ENCODE measurements around the gene TMEM184B.

DNA sequence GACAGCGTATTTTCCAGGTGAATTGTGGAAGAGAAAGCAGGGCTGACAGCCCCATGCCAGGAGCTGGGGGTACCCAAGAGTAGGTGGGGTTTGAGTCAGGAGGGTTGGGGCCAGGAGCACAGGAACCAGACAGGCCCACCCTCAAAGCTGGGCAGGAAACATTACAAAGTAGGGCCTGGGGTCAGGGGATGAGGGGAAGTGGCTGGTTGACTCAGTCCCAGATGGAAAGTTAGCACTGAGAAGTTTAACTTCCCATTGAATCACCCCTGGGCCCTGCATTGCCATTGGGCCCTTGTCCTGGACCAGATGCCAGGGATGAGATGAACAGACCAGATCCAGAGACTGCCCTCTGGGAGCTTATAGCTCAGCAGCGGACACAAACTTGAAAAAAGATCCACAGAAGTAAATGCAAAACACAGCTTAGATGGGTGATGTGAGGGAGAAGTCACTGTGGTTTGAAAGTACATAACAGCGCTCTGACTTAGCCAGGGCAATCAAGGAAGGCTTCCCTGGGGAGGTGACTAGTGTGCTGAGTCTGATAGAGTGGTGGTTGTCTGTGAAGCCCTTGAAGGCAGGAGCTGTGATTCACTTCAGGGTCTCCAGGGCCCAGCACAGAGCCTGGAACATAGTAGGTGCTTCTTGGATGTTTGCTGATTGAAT, 68.8 kb downstream of the TMEM184B start:
- TF ChIP-seq, protein P1, sequence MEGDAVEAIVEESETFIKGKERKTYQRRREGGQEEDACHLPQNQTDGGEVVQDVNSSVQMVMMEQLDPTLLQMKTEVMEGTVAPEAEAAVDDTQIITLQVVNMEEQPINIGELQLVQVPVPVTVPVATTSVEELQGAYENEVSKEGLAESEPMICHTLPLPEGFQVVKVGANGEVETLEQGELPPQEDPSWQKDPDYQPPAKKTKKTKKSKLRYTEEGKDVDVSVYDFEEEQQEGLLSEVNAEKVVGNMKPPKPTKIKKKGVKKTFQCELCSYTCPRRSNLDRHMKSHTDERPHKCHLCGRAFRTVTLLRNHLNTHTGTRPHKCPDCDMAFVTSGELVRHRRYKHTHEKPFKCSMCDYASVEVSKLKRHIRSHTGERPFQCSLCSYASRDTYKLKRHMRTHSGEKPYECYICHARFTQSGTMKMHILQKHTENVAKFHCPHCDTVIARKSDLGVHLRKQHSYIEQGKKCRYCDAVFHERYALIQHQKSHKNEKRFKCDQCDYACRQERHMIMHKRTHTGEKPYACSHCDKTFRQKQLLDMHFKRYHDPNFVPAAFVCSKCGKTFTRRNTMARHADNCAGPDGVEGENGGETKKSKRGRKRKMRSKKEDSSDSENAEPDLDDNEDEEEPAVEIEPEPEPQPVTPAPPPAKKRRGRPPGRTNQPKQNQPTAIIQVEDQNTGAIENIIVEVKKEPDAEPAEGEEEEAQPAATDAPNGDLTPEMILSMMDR (IDR thresholded peaks at IDR 0.05; ENCODE audit: insufficient read depth, low read length, poor library complexity, severe bottlenecking) = no peak
- no peak for TF ChIP-seq EZH2phosphoT487 (conservative IDR thresholded peaks at IDR 0.05; ENCODE audit: low read length)

Data from SU-DHL-6 (cell line).